Limb (tissue), 2 donors: ENCODE data around the gene FNDC8.
A peak's percentile ranks its signal among the peaks of the same experiment; 100 is the strongest.
"Not testable (repeated sequence)": the region's sequence is repeated elsewhere in the genome, so short reads cannot be mapped to it uniquely, and the experiment has no call there.

Experiments used
- DNase-seq, 2 donors: peaks; one replicate each; pipeline ENCODE4 v3.0.0-alpha.2; 2016; ENCODE audit errors: extremely low spot score in 2 of 2

Gene FNDC8

DNA sequence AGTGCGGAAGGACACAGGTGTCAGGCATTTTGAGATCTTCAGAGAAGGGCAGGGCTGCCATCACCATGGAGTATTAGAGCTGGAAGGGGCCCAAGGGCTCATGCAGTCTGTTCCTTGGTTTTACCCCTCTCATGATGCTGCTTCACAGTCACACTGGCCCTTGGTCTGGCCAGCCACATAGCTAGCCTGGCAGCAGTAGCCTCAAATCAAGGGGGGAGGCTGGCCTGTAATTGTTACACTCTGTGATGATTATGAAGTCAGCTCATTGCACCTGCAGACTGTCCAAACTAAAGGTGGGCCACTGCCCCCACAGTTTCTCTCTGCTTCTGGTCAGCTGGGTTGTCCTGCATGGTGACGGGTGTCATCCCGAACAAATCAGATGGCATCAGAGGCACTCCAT is at the start of gene FNDC8:
Gene FNDC8 (plus strand): TSS at position 301 of the 400 bp plus-strand sequence. CDS start 79 bp downstream, at position 380.
- DNase-seq = no peak

DNA sequence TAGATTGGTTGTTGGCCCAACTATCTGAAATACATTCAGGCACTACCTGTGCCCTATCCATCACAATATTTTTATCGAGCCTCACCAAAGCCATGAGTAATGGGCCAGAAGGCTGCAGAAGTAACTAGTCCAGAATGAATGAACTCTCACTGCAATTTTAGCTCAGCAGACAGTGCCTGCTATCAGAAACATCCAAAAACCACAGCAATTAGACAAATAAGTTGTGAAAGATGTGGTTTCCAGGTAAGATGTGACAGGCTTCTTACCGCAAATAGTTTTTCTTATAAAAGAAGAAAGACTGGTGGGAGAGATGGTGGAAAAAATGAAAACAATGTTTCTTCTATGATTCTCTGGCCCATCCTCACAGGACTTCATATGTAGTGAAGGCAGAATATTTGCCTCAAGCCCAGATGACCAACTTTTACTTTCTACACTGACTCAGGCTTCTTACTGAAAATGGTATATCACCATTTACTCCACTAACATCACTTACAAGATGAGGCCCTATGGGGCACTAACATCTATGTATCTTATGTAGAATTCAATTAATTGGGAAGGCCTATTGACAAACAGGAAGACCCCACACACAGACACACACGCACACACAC is 48.1 kb upstream of the FNDC8 start:
- DNase-seq = no peak

DNA sequence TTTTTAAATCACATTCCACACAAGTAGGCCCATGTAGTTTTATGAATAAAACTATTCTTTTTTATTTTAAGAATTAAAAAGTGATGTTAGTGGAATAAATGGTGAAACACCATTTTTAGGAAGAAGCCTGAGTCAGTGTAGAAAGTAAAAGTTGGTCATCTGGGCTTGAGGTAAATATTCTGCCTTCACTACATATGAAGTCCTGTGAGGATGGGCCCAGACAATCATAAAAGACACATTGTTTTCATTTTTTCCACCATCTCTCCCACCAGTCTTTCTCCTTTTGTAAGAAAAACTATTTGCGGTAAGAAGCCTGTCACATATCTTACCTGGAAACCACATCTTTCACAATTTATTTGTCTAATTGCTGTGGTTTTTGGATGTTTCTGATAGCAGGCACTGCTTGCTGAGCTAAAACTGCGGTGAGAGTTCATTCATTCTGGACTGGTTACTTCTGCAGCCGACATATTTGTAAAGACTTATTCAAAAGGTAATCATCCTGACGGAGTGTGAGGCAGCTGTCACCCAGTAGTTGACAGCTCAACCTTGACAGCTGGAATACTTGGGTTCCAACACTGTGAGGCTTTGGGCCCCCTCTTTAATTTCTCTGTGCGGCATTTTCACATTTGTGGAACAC is 47.3 kb upstream of the FNDC8 start:
- DNase-seq = no peak

DNA sequence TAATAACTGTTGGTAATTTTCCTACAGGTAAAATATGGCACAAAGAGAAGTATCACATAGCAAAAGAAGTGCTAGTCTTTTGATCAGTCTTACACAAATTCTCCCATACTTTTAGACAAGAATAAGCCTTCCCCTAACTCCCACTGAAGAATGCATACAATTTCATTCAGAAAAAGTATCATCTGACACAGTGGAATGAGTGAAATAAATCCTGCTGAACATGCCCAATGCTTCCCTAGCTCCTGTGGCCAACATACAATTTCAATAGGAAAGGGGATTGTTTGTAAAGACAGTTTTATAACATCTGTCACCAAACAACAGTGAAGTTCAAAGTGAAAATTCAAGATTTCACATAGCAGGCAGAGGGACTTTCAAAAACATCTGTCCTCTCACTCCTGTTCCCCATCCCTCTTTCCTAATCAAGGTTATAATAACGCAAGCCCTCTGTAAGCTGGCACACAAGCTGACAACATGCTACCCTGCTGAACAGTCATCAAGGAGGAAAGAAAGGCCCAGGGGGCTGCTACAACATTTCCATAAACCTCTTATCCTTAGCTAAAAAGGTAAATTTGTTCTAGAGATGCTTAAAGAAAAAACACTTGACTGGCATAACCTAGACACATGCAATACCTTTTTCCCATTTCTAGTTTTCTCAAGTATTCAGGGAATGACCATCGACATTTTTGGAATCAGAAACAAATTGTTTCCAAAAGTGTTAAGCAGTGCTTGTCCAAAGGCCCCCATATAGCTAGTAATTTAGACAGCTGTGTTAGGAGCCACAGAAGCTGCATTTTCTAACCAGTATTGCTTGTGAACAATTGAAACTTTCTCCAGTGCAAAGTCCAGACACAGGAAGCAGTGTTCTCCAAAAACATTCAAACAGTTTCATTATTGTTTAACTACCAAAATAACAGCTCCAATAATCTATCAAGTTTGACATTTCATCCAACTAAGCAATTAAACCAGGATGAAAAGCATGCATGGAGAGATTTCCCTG is 46.4 kb upstream of the FNDC8 start:
- DNase-seq = no peak

DNA sequence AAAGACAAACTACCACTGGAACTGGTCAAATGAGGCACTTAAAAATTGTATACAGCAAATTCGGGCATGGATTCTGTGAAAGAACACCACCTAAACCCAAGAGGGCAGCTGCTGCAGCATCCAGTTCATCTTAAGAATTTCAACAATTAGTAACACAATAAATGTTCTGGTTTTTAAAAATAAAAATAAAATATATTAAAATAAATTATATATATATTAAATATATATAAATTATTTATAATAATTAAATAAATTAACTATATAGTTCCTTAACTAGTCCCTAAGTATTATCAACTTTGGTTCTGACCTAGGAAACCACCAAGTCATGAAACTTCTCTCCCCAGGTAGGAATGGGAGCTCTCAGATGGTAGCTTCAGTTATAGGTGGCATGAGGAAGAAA is 44.5 kb upstream of the FNDC8 start:
- DNase-seq = no peak

DNA sequence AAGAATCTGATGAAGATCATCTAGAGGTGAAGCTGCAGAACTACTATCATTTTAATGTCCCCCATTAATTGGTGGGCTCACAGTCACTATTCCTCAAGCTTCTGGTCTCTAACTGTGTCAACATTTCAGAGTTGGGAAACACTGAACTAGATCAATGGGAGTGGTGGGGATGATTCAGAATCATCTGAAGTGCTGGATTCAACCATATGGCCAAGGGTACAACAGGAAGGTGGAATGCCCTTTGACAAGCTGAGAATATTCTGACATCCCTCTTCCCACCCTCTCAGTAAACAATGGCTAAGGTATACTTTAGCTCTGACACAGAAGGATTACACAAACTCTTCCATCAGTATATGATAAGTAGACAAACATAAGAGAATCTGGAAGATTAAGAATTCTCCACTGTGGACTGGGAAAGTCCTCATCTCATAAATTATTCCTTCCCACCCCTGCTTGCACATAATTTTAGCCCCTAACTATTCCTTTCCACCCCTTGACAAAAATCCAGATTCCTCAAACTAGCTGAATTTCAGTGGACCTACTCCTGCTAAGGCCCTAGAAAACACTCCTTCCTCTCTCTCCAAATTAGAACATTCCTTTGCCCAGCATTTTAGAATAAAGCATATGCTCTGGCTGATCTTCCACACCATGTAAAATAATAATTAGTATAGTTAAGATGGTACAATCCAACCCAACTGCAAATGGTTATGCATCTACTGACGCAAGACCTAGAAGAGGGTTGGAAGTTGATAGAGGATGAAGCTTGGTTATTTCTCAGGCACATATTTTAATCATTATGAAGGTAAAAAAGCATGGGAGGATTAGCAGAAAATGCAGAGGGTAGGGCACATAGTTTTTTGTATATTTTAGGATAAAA is 41.6 kb upstream of the FNDC8 start:
- DNase-seq = no peak

DNA sequence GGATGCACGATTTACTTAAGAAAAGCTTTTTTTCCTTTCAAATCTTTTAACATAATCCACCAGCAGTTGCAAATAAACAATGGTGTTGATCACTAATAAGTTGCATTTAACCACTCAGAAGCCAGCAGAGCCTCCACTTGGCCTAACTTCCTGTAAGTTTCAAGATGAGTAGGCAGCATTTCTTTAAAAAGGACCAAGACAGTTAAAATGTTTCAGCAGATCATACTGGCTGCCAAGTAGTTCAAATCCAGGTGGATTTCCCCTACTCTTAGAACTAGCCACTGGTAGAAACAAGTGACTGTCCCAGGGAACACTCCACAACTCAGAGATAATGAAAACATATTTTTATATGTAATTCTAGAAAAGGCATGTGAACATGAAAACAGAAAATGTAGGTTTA is 40.9 kb upstream of the FNDC8 start:
- DNase-seq = no peak

DNA sequence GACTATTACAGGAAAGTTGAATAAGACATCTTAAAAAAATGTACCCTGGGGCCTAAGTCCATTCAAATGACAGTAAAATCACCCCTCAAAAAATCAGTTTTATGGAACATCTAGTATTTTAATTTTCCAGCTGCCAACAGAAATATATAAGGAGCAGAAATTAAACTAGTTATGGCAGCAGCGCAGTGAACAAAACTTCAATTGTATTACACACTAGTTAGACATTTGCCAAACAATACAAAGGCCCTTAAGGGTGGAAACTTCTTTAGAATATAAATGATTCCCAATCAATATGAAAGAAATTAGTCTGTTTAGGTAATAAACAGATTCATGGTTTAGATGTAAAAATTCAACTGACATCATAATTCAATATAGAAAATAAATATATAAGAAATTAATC is 39.8 kb upstream of the FNDC8 start:
- no peak for DNase-seq

DNA sequence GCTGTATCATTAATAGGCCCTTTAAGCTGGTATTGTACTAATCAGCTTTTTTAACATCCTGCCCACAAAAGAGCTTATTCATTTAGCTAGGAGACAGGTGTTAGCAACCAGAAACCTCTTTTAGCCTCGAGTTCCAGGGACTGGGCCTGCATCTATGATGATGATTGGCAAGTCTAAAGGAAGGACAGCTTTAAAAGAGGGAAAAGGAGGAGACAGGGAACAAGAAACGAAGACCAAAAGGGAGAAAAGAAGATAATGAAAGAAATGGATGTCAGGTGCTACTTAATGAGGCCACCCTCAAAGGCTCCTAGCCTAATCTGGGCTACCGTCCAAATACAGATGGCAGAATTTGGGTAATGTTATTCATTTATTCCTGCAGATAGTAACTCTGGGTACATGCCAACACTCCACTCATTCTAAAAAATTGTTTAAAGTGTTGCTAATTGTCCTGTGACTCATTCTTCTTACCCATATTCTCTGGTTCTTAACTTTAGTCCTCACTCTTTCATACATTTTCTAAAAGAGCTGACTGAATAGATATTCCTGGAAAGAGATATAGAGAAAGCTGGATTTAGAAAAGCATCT is 39.2 kb upstream of the FNDC8 start:
- no peak for DNase-seq

DNA sequence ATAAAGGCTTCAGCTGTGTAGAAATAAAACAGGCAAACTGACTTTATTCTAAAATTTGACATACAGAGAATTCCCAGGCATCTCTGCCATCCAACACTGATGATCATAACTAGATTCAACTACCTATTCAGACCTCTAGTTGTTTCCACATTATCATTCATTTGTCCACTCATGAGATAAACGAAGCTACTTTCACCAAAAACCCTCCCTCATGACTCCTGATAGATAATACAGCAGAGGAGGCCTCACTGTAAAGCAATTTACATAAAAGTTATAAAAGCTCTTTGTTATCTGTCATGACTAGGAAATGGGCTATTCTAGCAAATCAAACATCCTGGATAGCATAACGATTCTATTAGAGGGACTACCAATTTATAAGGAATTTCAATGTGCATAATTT is 38.3 kb upstream of the FNDC8 start:
- no peak for DNase-seq

DNA sequence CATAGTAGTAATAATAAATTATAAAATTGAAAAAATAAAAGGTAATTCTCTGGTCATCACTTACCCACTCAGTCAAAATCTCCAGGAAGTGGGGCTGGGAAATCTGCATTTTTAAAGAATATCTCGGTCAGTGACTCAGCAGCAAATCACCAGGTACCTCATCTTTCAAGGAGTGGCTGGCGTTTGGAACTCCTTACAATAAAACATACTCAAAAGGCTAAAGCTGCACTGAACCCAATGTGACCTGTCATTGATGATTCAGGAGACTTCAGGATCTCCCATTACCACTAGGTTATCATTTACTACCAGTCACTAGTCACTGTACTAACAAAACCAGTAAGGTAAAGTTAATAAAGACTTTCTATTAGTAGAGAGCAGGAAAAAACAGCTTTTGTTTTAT is 36.4 kb upstream of the FNDC8 start:
- DNase-seq = no peak

DNA sequence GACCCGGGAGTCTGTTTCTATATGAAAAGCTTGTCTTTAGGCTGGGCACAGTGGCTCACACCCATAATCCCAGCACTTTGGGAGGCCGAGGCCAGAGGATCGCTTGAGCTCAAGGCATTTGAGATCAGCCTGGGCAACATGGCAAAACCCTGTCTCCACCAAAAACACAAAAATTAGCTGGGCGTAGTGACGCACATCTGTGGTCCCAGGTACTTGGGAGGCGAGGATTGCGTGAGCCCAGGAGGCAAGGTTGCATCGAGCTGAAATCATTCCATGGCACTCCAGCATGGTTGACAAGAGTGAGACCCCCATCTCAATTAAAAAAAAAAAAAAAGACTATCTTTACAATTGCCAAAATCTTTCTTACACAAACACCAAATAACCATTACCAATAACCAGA is 35.3 kb upstream of the FNDC8 start:
- DNase-seq = no peak

DNA sequence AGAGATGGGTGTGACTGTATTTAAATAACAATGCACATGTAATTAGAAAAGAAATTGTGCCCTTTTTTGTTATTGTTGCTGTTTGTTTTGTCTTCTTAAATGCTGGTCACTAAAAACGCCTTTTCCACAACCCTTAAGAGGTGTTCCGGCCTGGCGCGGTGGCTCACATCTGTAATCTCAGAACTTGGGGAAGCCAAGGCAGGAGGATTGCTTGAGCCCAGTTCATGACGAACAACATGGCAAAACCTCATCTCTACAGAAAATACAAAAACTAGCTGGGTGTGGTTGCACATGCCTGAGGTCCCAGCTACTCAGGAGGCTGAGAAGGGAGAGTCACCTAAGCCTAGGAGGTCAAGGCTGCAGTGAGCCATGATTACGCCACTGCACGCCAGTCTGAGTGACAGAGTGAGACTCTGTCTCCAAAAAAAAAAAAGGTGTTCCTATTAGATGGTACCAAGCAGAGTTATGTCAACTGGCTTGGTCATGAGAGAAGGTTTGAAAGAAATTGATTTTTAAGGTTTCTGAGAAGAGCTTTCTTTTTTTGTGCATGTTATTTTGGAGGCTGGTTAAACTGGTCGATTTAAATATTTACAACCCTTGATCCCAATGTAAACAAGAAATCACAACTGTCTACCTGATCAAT is 34.4 kb upstream of the FNDC8 start:
- DNase-seq = no peak

DNA sequence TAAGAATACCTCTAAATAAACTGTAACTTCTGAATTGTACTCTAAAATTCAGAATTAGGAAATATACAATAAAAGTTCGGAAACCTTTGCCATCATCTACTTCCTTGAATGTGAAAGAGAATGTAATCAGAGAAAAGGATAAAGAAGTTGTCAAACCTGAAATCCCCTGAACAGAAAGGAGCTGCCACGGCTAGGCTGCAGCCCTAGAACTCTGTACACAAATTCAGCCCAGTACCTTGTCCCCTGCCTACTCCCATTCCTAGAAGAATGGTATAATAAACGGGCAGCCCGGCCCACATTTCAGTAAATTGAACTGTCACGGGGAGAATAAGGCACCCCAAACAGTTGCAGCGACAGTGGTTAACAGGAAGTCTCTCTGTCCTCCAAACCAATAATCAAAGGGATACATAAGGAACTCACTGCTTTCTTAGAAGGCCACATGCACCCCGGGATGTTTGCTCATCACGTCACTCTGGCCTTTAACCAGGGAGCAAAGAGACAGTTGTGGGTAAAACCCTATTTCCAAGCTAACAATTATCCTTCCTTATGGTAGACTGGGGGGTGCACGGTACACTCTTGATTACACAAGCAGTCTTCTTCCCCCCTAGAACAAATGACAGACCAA is 33.6 kb upstream of the FNDC8 start:
- peak in 1 of 2 donors; percentile 28 for DNase-seq

DNA sequence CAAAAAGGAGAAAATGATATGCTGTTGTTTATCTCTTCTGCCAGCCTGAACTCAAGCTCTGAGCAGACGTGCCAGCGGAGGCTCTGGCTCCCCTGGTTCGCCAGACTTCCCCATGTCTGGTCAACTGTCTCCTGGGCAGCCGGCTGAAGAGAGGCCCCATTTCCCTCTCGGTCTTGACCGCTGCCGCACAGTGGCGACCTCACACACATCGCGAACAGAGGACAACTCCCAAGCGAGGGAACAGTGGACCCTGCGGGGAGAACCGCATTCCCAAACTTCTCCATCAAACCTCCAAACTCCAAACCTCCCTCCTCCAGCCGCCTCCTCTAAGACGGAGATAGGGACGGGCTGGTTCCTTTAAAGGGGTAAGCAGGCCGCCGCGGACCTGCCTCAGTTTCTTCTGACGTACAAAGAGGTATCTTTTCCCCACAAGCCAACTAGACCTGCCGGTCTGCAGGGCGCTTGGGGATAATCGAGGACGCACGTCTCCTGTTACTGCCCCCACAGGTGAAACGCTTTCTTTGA is 33.0 kb upstream of the FNDC8 start:
- DNase-seq = peak; percentile 30 to 57

DNA sequence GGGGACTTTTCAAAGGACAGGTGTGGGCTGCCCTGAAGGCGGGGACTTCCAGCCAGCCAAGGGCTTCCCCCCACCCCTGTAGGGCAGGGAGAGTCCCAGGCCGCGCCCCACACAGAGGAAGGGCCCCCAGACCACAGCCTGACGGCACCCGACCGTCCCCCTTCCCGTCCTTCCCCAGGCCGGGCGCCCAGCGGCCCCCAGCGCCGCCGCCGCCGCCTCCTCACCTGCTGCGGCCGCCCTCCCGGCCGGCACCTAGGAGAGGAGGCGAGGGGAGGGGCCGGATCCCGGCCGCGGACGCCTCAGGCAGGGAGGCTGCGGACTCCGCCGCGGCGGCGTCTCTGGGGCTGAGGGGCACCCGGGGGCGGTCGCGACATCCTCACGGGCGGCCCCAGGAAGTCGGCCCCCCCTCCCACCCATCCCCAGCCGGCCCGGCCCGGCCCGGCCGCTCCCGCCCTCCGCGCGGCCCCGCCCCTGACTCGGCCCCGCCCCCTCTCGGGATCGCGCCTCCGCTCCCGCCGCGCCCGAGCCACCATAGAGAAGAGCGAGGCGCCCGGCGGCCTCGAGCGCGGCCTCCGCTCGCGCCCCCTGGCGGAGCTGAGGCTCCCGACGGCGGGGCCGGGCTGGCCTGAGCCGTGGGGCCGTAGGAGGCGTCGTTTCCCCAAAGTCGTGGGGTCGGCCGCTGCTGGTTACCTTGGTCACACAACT is 32.4 kb upstream of the FNDC8 start:
- DNase-seq = peak; percentile 78 to 94

DNA sequence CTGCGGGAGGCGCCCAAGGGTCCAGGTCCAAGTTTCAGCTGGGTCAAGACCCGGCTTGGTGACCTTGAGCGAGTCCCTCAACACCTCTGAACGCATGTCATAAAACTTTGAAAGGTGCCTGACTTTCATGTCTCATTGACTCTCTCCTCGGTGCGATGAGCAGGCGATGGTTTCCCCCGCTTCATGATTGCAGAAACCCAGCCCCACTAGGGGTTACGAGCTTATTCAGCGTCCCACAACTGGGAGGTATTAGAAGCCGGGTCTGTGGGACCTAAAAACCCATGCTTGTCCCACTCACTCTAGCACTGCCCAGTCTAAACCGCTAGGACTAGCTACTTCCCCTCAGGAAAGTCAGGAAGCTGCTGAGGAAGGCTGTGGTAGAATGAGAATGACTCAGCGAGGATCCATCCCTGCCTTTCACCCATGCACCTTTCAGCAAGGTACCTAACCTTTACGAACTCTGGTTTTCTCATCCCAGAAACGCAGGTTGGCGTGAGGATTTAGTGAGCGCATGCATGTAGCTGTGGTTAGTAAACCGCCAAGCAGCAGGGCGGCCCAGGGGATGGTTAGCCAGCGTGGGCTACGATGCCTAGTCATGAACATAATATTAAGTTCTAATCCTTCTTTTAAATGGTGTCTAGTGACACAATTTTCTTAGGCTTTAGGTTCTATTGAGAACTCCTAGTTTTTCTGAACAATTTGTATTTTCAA is 31.7 kb upstream of the FNDC8 start:
- DNase-seq = no peak

DNA sequence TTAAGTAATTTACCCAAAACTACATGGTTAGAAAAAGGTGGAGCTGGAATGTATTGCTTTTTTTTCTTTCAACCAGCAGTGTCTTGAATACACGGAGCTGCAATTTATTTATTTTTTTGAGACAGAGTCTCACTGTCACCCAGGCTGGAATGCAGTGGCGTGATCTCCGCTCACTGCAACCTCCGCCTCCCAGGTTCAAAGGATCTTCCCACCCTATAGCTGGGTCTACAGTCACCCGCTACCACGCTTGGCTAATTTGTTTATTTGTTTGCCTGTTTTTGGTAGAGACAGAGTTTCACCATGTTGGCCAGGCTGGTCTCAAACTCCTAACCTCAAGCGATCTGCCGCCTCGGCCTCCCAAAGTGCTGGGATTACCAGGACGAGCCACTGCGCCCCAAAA is 30.7 kb upstream of the FNDC8 start:
- DNase-seq = not testable (repeated sequence)
